Nephron progenitor cell (in vitro differentiated cells): ENCODE data around the gene EMILIN3.
A peak's percentile ranks its signal among the peaks of the same experiment; 100 is the strongest.

ENCODE experiments used
- DNase-seq: peaks from one replicate; pipeline ENCODE4 v3.0.0; 2021
- H3K27ac Mint-ChIP-seq: 2 replicates; pipeline ENCODE4 v1.8.0; 2021; ENCODE audit warnings: mild to moderate bottlenecking, moderate library complexity, mixed read lengths
- H3K27me3 Mint-ChIP-seq: 2 replicates; pipeline ENCODE4 v1.8.0; 2021; ENCODE audit warnings: mild to moderate bottlenecking, low read depth, mixed read lengths; ENCODE audit not compliant: poor library complexity
- H3K36me3 Mint-ChIP-seq: 2 replicates; pipeline ENCODE4 v1.8.0; 2021; ENCODE audit warnings: low read depth, mixed read lengths
- H3K4me1 Mint-ChIP-seq: 2 replicates; pipeline ENCODE4 v1.8.0; 2021; ENCODE audit warnings: mixed read lengths
- H3K4me3 Mint-ChIP-seq: 2 replicates; pipeline ENCODE4 v1.8.0; 2021; ENCODE audit warnings: mild to moderate bottlenecking, moderate library complexity, mixed read lengths
- H3K9me3 Mint-ChIP-seq: 2 replicates; pipeline ENCODE4 v1.8.0; 2021; ENCODE audit warnings: mild to moderate bottlenecking, moderate library complexity, mixed read lengths
- CTCF ChIP-seq: fragments of 200-600 bp; sonication (generic); IDR thresholded peaks from 2 replicates; pipeline ENCODE4 v1.5.0; 2021; ENCODE audit warnings: antibody characterized with exemption

The EMILIN3 gene

GRCh38 chr20:41370176-41370575 is 3.6 kb upstream of the EMILIN3 start:
- Mint-ChIP-seq H3K27me3 (peaks cover 47% of the 10 kb centered on the region), H3K27ac (no peak overlapping the region), H3K4me3 (no peak overlapping the region), H3K4me1 (peaks cover 40% of the 10 kb centered on the region), H3K9me3 (peaks cover 22% of the 10 kb centered on the region), H3K36me3 (no peaks in the 10 kb centered on the region)
- TF ChIP-seq CTCF = no peak
- no peak for DNase-seq

GRCh38 chr20:41369673-41370072 is 3.1 kb upstream of the EMILIN3 start:
- DNase-seq = no peak
- Mint-ChIP-seq H3K4me1 (peaks cover 37% of the 10 kb centered on the region), H3K27ac (no peak overlapping the region), H3K36me3 (no peaks in the 10 kb centered on the region), H3K4me3 (no peak overlapping the region), H3K27me3 (peaks cover 52% of the 10 kb centered on the region), H3K9me3 (peaks cover 22% of the 10 kb centered on the region)
- no peak for TF ChIP-seq CTCF

- H3K27ac Mint-ChIP-seq = no peak overlapping the region
- H3K9me3 Mint-ChIP-seq = peaks cover 19% of the 10 kb centered on the region
- TF ChIP-seq CTCF = no peak
- peak overlapping the region; percentile 82 for H3K4me3 Mint-ChIP-seq
- H3K27me3 Mint-ChIP-seq = peaks cover 58% of the 10 kb centered on the region
- DNase-seq = no peak
- H3K4me1 Mint-ChIP-seq = peaks cover 20% of the 10 kb centered on the region
- H3K36me3 Mint-ChIP-seq = no peaks in the 10 kb centered on the region
These were observed 1.3 kb upstream of the EMILIN3 start for GRCh38 chr20:41367956-41368355.

GRCh38 chr20:41367393-41367695 is 726 bp upstream of the EMILIN3 start:
- Mint-ChIP-seq H3K4me1 (peaks cover 20% of the 10 kb centered on the region), H3K4me3 (peak overlapping the region; percentile 82), H3K27ac (no peak overlapping the region), H3K9me3 (peaks cover 13% of the 10 kb centered on the region), H3K27me3 (peaks cover 56% of the 10 kb centered on the region), H3K36me3 (no peaks in the 10 kb centered on the region)
- no peak for DNase-seq
- TF ChIP-seq CTCF = no peak

- Mint-ChIP-seq H3K4me3 (peak overlapping the region; percentile 73), H3K27me3 (peaks cover 56% of the 10 kb centered on the region), H3K9me3 (peaks cover under 1% of the 10 kb centered on the region), H3K4me1 (peaks cover 20% of the 10 kb centered on the region), H3K27ac (peak overlapping the region; percentile 17), H3K36me3 (no peaks in the 10 kb centered on the region)
- peak; percentile 38 for DNase-seq
- TF ChIP-seq CTCF = no peak
These were observed 657 bp downstream of the EMILIN3 start for GRCh38 chr20:41365777-41366545.
